Stomach (tissue), 4 donors: ENCODE measurements around the gene LEKR1.

ENCODE experiments used
- EP300 ChIP-seq: sonication (generic); formaldehyde crosslinking; IDR thresholded peaks from one replicate; pipeline ENCODE4 v1.6.1; 2017; ENCODE audit warnings: antibody characterized with exemption
- TF ChIP-seq, protein P1 (sequence below), 7 experiments: fragments of 450-650 bp in 4 of 7; fragments of 200-600 bp in 3 of 7; sonication (generic) in 3 of 7; IDR thresholded peaks; one replicate each; pipeline ENCODE4 v1.5.1; 2016 to 2019; ENCODE audit warnings: antibody characterized with exemption in 7 of 7, control low read depth in 2 of 7, mild to moderate bottlenecking in 1 of 7

GRCh38 chr3:157074981-157075380, 248.8 kb downstream of the LEKR1 start:
- TF ChIP-seq, protein P1, sequence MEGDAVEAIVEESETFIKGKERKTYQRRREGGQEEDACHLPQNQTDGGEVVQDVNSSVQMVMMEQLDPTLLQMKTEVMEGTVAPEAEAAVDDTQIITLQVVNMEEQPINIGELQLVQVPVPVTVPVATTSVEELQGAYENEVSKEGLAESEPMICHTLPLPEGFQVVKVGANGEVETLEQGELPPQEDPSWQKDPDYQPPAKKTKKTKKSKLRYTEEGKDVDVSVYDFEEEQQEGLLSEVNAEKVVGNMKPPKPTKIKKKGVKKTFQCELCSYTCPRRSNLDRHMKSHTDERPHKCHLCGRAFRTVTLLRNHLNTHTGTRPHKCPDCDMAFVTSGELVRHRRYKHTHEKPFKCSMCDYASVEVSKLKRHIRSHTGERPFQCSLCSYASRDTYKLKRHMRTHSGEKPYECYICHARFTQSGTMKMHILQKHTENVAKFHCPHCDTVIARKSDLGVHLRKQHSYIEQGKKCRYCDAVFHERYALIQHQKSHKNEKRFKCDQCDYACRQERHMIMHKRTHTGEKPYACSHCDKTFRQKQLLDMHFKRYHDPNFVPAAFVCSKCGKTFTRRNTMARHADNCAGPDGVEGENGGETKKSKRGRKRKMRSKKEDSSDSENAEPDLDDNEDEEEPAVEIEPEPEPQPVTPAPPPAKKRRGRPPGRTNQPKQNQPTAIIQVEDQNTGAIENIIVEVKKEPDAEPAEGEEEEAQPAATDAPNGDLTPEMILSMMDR (IDR thresholded peaks at IDR 0.05): no peak
- TF ChIP-seq EP300: no peak
